ENCODE results near the gene MTMR11. TPM values are rescaled to one million over a fixed set of nuclear protein-coding genes. Genes with fewer than 3 reads are reported as not detected.

Gene MTMR11
- total RNA-seq, 4 donors from 2014 or later: 3.2 to 4.8 (median 4.5) TPM

GRCh38 chr1:149917571-149918144, 19.0 kb downstream of the MTMR11 start, which contains the start of gene SV2A:
Gene SV2A (minus strand): TSS chr1:149917844. CDS start chr1:149913840, 4,004 bp downstream.
- DNase-seq (ENCODE audit: low spot score) (no peak), ATAC-seq (ENCODE audit: low FRiP score) (no peak)
- no peak for TF ChIP-seq CTCF (IDR thresholded peaks at IDR 0.05)

GRCh38 chr1:149916898-149917252, 19.8 kb downstream of the MTMR11 start:
- no peak for ATAC-seq (ENCODE audit: low FRiP score)
- no peak for TF ChIP-seq CTCF (IDR thresholded peaks at IDR 0.05)
- no peak for DNase-seq (ENCODE audit: low spot score)

- no peak for TF ChIP-seq CTCF (IDR thresholded peaks at IDR 0.05)
- no peak for ATAC-seq (ENCODE audit: low FRiP score)
Observed at GRCh38 chr1:149916193-149916897, 20.3 kb downstream of the MTMR11 start.

GRCh38 chr1:149915429-149916192, 21.1 kb downstream of the MTMR11 start:
- no peak for TF ChIP-seq CTCF (IDR thresholded peaks at IDR 0.05)
- ATAC-seq (ENCODE audit: low FRiP score): no peak
- no peak for DNase-seq (ENCODE audit: low spot score)

More at GRCh38 chr1:149916193-149916897, 20.3 kb downstream of the MTMR11 start:
- no peak for DNase-seq (ENCODE audit: low spot score)

GRCh38 chr1:149914545-149914944, 22.1 kb downstream of the MTMR11 start:
- no peak for DNase-seq (ENCODE audit: low spot score)
- no peak for TF ChIP-seq CTCF (IDR thresholded peaks at IDR 0.05)
- ATAC-seq (ENCODE audit: low FRiP score): no peak

GRCh38 chr1:149906570-149907075, 30.1 kb downstream of the MTMR11 start:
- TF ChIP-seq CTCF (IDR thresholded peaks at IDR 0.05): no peak
- ATAC-seq (ENCODE audit: low FRiP score): no peak
- DNase-seq (ENCODE audit: low spot score): no peak
